GM20000 (cell line): ENCODE measurements around the gene ALAS1.

ENCODE experiments used
- DNase-seq: peaks from one replicate; pipeline ENCODE4 v3.0.0; 2012; ENCODE audit warnings: low spot score
- TF ChIP-seq, protein P1 (sequence below): IDR thresholded peaks from 2 replicates; pipeline ENCODE4 v1.5.1; 2012; ENCODE audit warnings: mild to moderate bottlenecking, control low read depth; ENCODE audit errors: extremely low read depth, missing control alignments

ALAS1 gene

DNA sequence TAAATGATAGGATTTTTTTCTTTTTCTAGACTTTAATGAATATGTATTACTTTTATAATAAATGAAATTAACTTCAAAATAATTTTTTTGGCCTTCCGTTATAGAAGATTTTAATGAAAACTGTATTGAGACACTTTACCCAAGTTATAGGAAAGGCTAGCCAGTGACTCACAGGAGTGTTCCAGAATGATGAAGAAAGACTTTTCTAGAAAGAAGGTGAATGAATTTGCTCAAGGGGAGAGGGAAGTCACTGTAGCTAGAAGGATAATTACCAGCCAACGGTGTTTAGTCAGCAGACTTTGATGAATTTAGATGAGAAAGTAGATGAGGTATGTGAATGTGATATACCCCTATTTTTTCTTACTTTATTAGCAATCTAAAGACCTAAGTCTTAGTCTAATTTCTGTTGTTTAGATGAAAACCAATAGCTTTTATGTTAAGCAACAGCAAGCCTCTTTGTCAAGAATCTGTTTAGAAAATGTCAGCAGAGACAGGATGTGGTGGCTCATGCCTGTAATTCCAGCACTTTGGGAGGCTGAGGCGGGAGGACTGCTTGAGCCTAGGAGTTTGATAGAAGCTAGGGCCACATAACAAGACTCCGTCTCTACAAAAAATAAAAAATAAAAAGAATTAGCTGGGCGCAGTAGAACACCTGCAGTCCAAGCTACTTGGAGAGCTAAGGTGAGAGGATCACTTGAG lies 3.2 kb downstream of the ALAS1 start:
- no peak for DNase-seq

DNA sequence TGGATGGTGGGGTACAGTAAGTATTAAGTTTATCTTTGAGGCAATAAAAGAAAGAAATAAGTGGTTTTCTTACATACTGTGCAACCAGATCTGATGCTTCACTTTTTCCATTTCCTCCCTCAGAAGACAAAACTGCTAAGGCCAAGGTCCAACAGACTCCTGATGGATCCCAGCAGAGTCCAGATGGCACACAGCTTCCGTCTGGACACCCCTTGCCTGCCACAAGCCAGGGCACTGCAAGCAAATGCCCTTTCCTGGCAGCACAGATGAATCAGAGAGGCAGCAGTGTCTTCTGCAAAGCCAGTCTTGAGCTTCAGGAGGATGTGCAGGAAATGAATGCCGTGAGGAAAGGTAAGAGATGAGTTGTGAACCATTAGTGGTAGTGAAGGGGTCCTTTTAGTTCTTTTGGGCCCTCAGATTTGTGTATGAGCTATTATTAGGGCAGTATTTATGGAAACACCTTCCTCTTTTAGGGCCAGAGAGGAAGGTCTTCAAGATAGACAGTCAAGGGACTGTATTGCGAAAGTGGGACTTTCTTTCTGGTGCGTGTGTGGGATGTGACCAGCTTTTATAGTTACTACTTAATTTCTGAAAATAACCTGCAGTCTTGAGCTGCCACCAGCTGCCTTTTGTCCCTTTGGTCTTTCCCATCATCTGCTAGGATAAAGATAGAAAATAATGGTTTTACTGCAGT lies 4.6 kb downstream of the ALAS1 start:
- DNase-seq: peak; percentile 59
- TF ChIP-seq, protein P1, sequence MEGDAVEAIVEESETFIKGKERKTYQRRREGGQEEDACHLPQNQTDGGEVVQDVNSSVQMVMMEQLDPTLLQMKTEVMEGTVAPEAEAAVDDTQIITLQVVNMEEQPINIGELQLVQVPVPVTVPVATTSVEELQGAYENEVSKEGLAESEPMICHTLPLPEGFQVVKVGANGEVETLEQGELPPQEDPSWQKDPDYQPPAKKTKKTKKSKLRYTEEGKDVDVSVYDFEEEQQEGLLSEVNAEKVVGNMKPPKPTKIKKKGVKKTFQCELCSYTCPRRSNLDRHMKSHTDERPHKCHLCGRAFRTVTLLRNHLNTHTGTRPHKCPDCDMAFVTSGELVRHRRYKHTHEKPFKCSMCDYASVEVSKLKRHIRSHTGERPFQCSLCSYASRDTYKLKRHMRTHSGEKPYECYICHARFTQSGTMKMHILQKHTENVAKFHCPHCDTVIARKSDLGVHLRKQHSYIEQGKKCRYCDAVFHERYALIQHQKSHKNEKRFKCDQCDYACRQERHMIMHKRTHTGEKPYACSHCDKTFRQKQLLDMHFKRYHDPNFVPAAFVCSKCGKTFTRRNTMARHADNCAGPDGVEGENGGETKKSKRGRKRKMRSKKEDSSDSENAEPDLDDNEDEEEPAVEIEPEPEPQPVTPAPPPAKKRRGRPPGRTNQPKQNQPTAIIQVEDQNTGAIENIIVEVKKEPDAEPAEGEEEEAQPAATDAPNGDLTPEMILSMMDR: no peak

More for the DNA sequence above, 3.2 kb downstream of the ALAS1 start:
- TF ChIP-seq, protein P1: no peak

DNA sequence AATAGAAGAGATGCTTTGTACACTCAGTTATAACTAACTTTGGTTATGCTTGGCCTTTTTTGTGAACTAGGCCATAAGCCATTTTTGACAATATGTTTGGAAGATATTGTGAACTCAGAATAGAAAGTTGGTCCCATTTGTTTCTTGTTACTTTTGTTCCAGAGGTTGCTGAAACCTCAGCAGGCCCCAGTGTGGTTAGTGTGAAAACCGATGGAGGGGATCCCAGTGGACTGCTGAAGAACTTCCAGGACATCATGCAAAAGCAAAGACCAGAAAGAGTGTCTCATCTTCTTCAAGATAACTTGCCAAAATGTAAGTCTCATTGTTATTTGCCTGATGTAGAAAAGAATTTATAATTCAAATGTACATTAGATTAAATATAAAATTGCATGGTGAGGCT lies 5.7 kb downstream of the ALAS1 start:
- no peak for DNase-seq
- TF ChIP-seq, protein P1: no peak

DNA sequence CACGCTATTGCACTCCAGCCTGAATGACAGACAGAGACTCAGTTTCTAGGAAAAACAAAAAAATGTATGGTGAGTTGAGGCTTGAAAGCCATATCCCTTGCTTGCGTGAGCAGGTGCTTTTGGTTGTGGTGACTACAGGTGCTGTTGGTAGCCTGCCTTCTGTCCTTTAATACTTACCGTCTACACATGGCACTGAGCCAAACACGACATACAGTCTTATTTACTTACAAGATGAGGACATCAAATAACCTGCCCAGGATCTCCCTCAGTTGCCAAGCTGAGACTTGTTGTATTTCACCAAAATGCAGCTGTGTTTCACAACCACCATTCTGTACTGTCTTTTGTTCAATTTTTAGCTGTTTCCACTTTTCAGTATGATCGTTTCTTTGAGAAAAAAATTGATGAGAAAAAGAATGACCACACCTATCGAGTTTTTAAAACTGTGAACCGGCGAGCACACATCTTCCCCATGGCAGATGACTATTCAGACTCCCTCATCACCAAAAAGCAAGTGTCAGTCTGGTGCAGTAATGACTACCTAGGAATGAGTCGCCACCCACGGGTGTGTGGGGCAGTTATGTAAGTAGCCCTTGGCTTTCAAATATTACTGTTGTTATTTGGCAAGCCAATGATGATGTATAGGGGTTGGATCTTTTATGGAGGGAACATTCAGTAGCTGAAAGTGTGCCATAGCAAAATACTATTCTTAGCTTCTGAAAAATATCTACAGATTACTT lies 6.5 kb downstream of the ALAS1 start:
- TF ChIP-seq, protein P1: no peak
- no peak for DNase-seq

DNA sequence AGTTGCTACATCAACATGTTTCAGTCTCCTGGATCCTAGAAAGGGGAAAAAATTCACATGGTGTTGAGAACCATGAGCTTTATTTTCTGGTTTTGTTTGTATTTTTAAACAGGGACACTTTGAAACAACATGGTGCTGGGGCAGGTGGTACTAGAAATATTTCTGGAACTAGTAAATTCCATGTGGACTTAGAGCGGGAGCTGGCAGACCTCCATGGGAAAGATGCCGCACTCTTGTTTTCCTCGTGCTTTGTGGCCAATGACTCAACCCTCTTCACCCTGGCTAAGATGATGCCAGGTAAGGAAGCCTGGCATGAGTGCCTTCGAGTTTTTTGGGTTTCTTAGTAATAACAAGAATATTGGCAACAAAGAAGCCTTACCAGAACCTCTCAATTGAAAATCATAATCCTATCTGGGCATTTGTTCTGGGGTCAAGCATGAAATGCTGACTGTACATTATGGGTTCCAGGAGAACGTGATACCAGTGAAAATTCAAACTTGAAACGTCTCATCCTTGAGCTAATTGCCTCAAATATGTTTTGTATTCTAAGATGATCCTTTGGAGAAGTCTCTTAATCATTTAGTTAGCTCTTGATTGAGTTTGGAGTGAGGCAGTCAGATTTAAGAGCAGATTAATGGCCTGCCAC lies 7.9 kb downstream of the ALAS1 start:
- TF ChIP-seq, protein P1: no peak
- DNase-seq: no peak

DNA sequence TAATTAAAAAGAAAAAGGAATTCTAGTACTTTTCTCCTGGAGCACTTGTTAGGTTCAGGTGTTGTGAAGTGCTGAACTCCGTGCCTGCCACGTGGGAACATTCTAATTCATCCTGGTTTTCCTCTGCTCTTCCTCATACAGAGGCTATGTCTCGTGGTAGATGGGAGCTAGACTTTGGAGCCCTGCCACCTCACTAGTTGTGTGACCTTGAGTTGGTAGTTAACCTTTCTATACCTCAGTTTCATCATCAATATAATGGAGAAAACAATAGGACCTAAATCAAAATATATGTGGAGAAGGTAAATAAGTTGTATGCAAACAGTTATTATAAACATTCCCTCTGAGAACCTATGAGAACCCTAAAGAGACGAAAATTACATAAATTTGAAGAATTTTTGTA lies 10.6 kb downstream of the ALAS1 start:
- no peak for DNase-seq
- TF ChIP-seq, protein P1: no peak
